Nephron (organoid): ENCODE measurements around the gene SCAF8.

Experiments
- H3K27ac Mint-ChIP-seq, 3 experiments: 2 replicates each; pipeline ENCODE4 v1.8.0; 2020; ENCODE audit warnings: mixed read lengths in 3 of 3, mild to moderate bottlenecking in 2 of 3, moderate library complexity in 1 of 3
- H3K27me3 Mint-ChIP-seq: 2 replicates; pipeline ENCODE4 v1.8.0; 2021; ENCODE audit warnings: low read depth, mild to moderate bottlenecking, moderate library complexity, mixed read lengths
- H3K36me3 Mint-ChIP-seq: 2 replicates; pipeline ENCODE4 v1.8.0; 2020; ENCODE audit warnings: low read depth, mixed read lengths
- H3K4me1 Mint-ChIP-seq: 2 replicates; pipeline ENCODE4 v1.8.0; 2020; ENCODE audit warnings: mixed read lengths
- H3K4me3 Mint-ChIP-seq, 3 experiments: 2 replicates each; pipeline ENCODE4 v1.8.0; 2020; ENCODE audit warnings: mild to moderate bottlenecking in 3 of 3, mixed read lengths in 3 of 3, moderate library complexity in 2 of 3
- H3K9me3 Mint-ChIP-seq: 2 replicates; pipeline ENCODE4 v1.8.0; 2020; ENCODE audit warnings: mixed read lengths
- TF ChIP-seq, protein P1 (sequence below), 3 experiments: fragments of 200-600 bp; sonication (generic); IDR thresholded peaks; one replicate each; pipeline ENCODE4 v1.5.0; 2021; ENCODE audit warnings: antibody characterized with exemption in 3 of 3; ENCODE audit not compliant: unreplicated experiment in 3 of 3

The SCAF8 gene

DNA sequence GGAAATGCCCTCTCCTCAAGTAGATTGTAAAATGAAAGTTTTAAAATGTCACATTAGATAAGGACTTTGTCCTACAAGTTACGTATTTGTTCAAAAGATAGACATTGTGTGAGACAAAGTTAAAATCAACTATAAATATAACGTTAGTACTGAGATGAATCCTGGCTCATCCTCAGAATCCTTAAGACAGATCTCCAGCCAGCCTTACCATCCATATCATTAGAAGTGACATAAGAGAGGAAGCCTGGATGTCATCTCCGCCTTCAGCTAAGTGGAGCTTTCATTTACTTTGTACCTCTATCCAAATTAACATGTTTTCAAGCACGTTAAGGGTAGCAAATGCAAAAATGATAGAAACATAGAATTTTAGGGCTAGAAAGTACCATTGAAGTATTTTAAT, 59.1 kb downstream of the SCAF8 start:
- TF ChIP-seq, protein P1, sequence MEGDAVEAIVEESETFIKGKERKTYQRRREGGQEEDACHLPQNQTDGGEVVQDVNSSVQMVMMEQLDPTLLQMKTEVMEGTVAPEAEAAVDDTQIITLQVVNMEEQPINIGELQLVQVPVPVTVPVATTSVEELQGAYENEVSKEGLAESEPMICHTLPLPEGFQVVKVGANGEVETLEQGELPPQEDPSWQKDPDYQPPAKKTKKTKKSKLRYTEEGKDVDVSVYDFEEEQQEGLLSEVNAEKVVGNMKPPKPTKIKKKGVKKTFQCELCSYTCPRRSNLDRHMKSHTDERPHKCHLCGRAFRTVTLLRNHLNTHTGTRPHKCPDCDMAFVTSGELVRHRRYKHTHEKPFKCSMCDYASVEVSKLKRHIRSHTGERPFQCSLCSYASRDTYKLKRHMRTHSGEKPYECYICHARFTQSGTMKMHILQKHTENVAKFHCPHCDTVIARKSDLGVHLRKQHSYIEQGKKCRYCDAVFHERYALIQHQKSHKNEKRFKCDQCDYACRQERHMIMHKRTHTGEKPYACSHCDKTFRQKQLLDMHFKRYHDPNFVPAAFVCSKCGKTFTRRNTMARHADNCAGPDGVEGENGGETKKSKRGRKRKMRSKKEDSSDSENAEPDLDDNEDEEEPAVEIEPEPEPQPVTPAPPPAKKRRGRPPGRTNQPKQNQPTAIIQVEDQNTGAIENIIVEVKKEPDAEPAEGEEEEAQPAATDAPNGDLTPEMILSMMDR (IDR thresholded peaks at IDR 0.05; ENCODE audit: unreplicated experiment in 3 of 3) = no peak
- Mint-ChIP-seq H3K27me3 (no peaks in the 10 kb centered on the region), H3K4me1 (no peaks in the 10 kb centered on the region), H3K4me3 (no peak overlapping the region), H3K27ac (peak overlapping the region in 1 of 3 experiments; percentile 13), H3K36me3 (peaks cover 67% of the 10 kb centered on the region), H3K9me3 (no peaks in the 10 kb centered on the region)

- no peaks in the 10 kb centered on the region for H3K27me3 Mint-ChIP-seq
- H3K27ac Mint-ChIP-seq = no peak overlapping the region
- H3K4me3 Mint-ChIP-seq = no peak overlapping the region
- TF ChIP-seq, protein P1 (IDR thresholded peaks at IDR 0.05; ENCODE audit: unreplicated experiment in 3 of 3) = no peak
- no peaks in the 10 kb centered on the region for H3K9me3 Mint-ChIP-seq
- no peaks in the 10 kb centered on the region for H3K4me1 Mint-ChIP-seq
- H3K36me3 Mint-ChIP-seq = peaks cover 67% of the 10 kb centered on the region
Observed at GRCh38 chr6:154792761-154793160, 59.5 kb downstream of the SCAF8 start.

GRCh38 chr6:154796484-154796883, 63.3 kb downstream of the SCAF8 start:
- TF ChIP-seq, protein P1 (IDR thresholded peaks at IDR 0.05; ENCODE audit: unreplicated experiment in 3 of 3) = no peak
- H3K4me1 Mint-ChIP-seq = no peaks in the 10 kb centered on the region
- no peak overlapping the region for H3K27ac Mint-ChIP-seq
- H3K9me3 Mint-ChIP-seq = no peaks in the 10 kb centered on the region
- H3K36me3 Mint-ChIP-seq = peaks cover 69% of the 10 kb centered on the region
- no peak overlapping the region for H3K4me3 Mint-ChIP-seq
- H3K27me3 Mint-ChIP-seq = no peaks in the 10 kb centered on the region

DNA sequence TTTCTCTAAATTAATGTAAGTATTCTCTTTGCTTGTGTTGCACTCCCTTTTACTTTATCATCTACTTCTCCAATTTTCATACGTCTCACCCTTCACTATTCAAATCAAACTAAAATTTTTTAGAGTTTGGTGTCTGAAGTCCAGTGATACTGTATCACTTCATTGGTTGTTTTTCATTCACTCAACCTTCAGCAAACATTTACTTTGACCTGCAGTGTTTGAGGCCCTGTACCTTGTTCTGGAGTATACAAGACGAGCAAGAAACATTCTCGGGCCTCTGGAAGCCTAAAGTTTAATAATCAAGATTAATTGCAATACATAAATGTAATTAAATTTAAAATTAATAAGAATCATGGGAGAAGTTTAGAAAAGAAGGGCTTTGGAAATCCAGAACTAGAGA, 64.6 kb downstream of the SCAF8 start:
- Mint-ChIP-seq H3K4me1 (no peaks in the 10 kb centered on the region), H3K4me3 (no peak overlapping the region), H3K36me3 (peaks cover 59% of the 10 kb centered on the region), H3K27me3 (no peaks in the 10 kb centered on the region), H3K27ac (no peak overlapping the region), H3K9me3 (no peaks in the 10 kb centered on the region)
- TF ChIP-seq, protein P1 (IDR thresholded peaks at IDR 0.05; ENCODE audit: unreplicated experiment in 3 of 3) = no peak

DNA sequence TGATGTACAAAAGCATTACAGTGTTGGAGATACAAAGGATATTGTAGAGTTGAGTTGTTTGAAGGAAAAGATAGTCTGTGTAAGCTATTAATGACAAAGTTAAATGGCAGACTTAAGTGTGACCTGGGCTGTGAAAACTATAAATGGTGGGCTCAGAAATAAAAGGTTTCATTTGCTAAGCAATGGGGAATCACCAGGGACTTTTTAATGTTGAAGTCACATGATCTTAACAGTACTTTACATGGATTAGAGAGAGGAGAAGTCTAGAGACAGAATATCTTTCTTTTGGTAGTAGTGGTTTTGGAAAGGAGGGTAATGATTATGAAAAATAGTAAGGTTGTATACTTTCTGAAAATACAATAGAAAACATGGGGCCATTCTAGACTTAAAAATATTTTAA, 67.1 kb downstream of the SCAF8 start:
- Mint-ChIP-seq H3K27ac (no peak overlapping the region), H3K9me3 (no peaks in the 10 kb centered on the region), H3K4me1 (no peaks in the 10 kb centered on the region), H3K36me3 (peaks cover 57% of the 10 kb centered on the region), H3K27me3 (no peaks in the 10 kb centered on the region), H3K4me3 (no peak overlapping the region)
- TF ChIP-seq, protein P1 (IDR thresholded peaks at IDR 0.05; ENCODE audit: unreplicated experiment in 3 of 3) = no peak

GRCh38 chr6:154805288-154805911, 72.2 kb downstream of the SCAF8 start:
- H3K4me3 Mint-ChIP-seq = no peak overlapping the region
- TF ChIP-seq, protein P1 (IDR thresholded peaks at IDR 0.05; ENCODE audit: unreplicated experiment in 3 of 3) = peak; percentile 50 to 60 (median 50)
- no peaks in the 10 kb centered on the region for H3K4me1 Mint-ChIP-seq
- peaks cover 62% of the 10 kb centered on the region for H3K36me3 Mint-ChIP-seq
- no peak overlapping the region for H3K27ac Mint-ChIP-seq
- no peaks in the 10 kb centered on the region for H3K27me3 Mint-ChIP-seq
- H3K9me3 Mint-ChIP-seq = no peaks in the 10 kb centered on the region
